Fibroblast of lung (primary cell): ENCODE data around the gene MEGF6. TPM values are rescaled to one million over a fixed set of nuclear protein-coding genes. Genes with fewer than 3 reads are reported as not detected.

Source experiments
- DNase-seq, 2 donors: peaks; one replicate each; pipeline versions ENCODE4 v3.0.0 to v3.0.0-alpha.2; 2010; ENCODE audit warnings: low read depth in 2 of 2
- H2AFZ ChIP-seq: 2 replicates; pipeline ENCODE4 v1.5.1; 2012; ENCODE audit warnings: low read length, control low read depth, inconsistent platforms
- H3K27ac ChIP-seq: 2 replicates; pipeline ENCODE4 v1.5.1; 2011; ENCODE audit warnings: low read length, control low read depth; ENCODE audit not compliant: insufficient read depth
- H3K27me3 ChIP-seq: 2 replicates; pipeline ENCODE4 v1.5.1; 2011; ENCODE audit warnings: mild to moderate bottlenecking, low read length; ENCODE audit not compliant: control insufficient read depth, insufficient read depth
- H3K36me3 ChIP-seq: 2 replicates; pipeline ENCODE4 v1.5.1; 2011; ENCODE audit warnings: low read length; ENCODE audit not compliant: control insufficient read depth, insufficient read depth
- H3K4me1 ChIP-seq: 2 replicates; pipeline ENCODE4 v1.5.1; 2011; ENCODE audit warnings: low read length; ENCODE audit not compliant: control insufficient read depth, insufficient read depth; ENCODE audit errors: extremely low read depth
- H3K4me2 ChIP-seq: 2 replicates; pipeline ENCODE4 v1.5.1; 2011; ENCODE audit warnings: low read length, control low read depth; ENCODE audit not compliant: insufficient read depth; ENCODE audit errors: extremely low read depth
- H3K4me3 ChIP-seq, 4 experiments: fragments of 200-600 bp in 1 of 4; sonication (generic) in 1 of 4; replicated peaks in 1 of 4; 2 replicates each; pipeline ENCODE4 v1.5.1; 2011 to 2016; ENCODE audit warnings: low read length in 4 of 4, low read depth in 3 of 4, mild to moderate bottlenecking in 3 of 4, control low read depth in 2 of 4, inconsistent platforms in 1 of 4, mixed read lengths in 1 of 4; ENCODE audit not compliant: insufficient read depth in 1 of 4; ENCODE audit errors: control extremely low read depth in 1 of 4
- H3K79me2 ChIP-seq: 2 replicates; pipeline ENCODE4 v1.5.1; 2012; ENCODE audit warnings: mild to moderate bottlenecking, low read length, inconsistent platforms; ENCODE audit not compliant: control insufficient read depth, insufficient read depth
- H3K9ac ChIP-seq: 2 replicates; pipeline ENCODE4 v1.5.1; 2011; ENCODE audit warnings: mild to moderate bottlenecking, low read length, control low read depth; ENCODE audit not compliant: insufficient read depth
- H3K9me3 ChIP-seq: 2 replicates; pipeline ENCODE4 v1.5.1; 2012; ENCODE audit warnings: low read depth, low read length; ENCODE audit not compliant: control insufficient read depth, insufficient read depth
- H4K20me1 ChIP-seq: 2 replicates; pipeline ENCODE4 v1.5.1; 2011; ENCODE audit warnings: low read length; ENCODE audit not compliant: control insufficient read depth, insufficient read depth; ENCODE audit errors: extremely low read depth
- EZH2 ChIP-seq: IDR thresholded peaks from 2 replicates; pipeline ENCODE4 v1.5.1; 2012; ENCODE audit warnings: low read length, control low read depth, mild to moderate bottlenecking; ENCODE audit errors: missing control alignments
- polyA plus RNA-seq, 2 donors: library from polyadenylated mRNA; depleted of rRNA in 1 of 2; stranded (reverse) in 1 of 2; unstranded in 1 of 2; fragments of >200 nt; gene quantifications; 2 replicates each; pipeline ENCODE4 v1.2.1, GENCODE V29; 2011 to 2012; ENCODE audit warnings: missing spikeins in 1 of 2
- total RNA-seq: library from RNA; depleted of rRNA; stranded (reverse); fragments of >200 nt; gene quantifications from 2 replicates; pipeline ENCODE4 v1.2.1, GENCODE V29; 2014
- TF ChIP-seq, protein P1 (sequence below), 2 donors: IDR thresholded peaks in 1 of 2; conservative IDR thresholded peaks in 1 of 2; 1 replicate in 1 of 2; 2 replicates in 1 of 2; pipeline ENCODE4 v1.5.1; 2011 to 2012; ENCODE audit warnings: low read length in 2 of 2, control low read depth in 1 of 2, inconsistent platforms in 1 of 2, low read depth in 1 of 2, mild to moderate bottlenecking in 1 of 2

MEGF6 gene
- total and polyA plus RNA-seq, 2 donors (not counting 1 experiment from before 2014, with no cell fraction given) = 1.6 to 11.6 TPM

DNA sequence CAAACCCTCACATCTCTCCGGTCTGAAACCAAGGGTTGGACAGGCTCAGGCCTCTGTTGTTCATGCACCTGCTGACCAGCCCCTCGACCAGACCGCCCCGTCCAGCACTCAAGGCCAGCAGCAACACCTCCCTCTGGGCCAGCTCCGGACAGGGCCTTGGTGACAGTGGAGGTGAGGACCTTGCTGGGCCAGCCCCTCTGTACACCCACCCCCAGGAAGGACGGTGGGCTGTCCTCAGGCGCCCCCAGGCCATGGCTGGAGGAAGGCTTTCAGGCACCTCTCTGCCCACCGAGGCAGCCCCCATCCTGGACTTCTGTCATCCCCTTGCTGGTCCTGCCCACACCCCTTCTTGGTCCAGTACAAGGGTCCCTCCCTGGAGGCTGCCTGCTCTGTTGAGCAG lies 48.6 kb downstream of the MEGF6 start:
- H2AFZ ChIP-seq = no peak overlapping the region

GRCh38 chr1:3561702-3562101 lies 49.6 kb downstream of the MEGF6 start:
- H3K4me1 ChIP-seq = no peaks in the 10 kb centered on the region
- no peak overlapping the region for H3K27ac ChIP-seq
- H2AFZ ChIP-seq = no peak overlapping the region
- H3K9ac ChIP-seq = no peak overlapping the region
- no peaks in the 10 kb centered on the region for H3K27me3 ChIP-seq
- no peaks in the 10 kb centered on the region for H3K36me3 ChIP-seq
- TF ChIP-seq EZH2 = no peak
- H3K4me3 ChIP-seq = no peak overlapping the region
- no peak overlapping the region for H3K4me2 ChIP-seq
- no peaks in the 10 kb centered on the region for H3K79me2 ChIP-seq
- H3K9me3 ChIP-seq = no peaks in the 10 kb centered on the region
- DNase-seq = no peak
- no peaks in the 10 kb centered on the region for H4K20me1 ChIP-seq

More for the DNA sequence above, 48.6 kb downstream of the MEGF6 start:
- no peaks in the 10 kb centered on the region for H3K79me2 ChIP-seq
- H3K36me3 ChIP-seq = no peaks in the 10 kb centered on the region
- no peak overlapping the region for H3K27ac ChIP-seq
- no peak overlapping the region for H3K4me3 ChIP-seq
- no peaks in the 10 kb centered on the region for H3K27me3 ChIP-seq
- DNase-seq = no peak
- no peaks in the 10 kb centered on the region for H3K4me1 ChIP-seq
- H3K9ac ChIP-seq = no peak overlapping the region
- H3K9me3 ChIP-seq = no peaks in the 10 kb centered on the region
- H3K4me2 ChIP-seq = no peak overlapping the region
- TF ChIP-seq, protein P1, sequence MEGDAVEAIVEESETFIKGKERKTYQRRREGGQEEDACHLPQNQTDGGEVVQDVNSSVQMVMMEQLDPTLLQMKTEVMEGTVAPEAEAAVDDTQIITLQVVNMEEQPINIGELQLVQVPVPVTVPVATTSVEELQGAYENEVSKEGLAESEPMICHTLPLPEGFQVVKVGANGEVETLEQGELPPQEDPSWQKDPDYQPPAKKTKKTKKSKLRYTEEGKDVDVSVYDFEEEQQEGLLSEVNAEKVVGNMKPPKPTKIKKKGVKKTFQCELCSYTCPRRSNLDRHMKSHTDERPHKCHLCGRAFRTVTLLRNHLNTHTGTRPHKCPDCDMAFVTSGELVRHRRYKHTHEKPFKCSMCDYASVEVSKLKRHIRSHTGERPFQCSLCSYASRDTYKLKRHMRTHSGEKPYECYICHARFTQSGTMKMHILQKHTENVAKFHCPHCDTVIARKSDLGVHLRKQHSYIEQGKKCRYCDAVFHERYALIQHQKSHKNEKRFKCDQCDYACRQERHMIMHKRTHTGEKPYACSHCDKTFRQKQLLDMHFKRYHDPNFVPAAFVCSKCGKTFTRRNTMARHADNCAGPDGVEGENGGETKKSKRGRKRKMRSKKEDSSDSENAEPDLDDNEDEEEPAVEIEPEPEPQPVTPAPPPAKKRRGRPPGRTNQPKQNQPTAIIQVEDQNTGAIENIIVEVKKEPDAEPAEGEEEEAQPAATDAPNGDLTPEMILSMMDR (conservative IDR thresholded peaks at IDR 0.05 in 1 of 2, IDR thresholded peaks at IDR 0.05 in 1 of 2; ENCODE audit: low read depth in 1 of 2, low read length in 2 of 2) = no peak
- TF ChIP-seq EZH2 = no peak
- H4K20me1 ChIP-seq = no peaks in the 10 kb centered on the region

GRCh38 chr1:3560981-3561380 lies 50.3 kb downstream of the MEGF6 start:
- Histone ChIP-seq H3K27ac (no peak overlapping the region), H3K27me3 (no peaks in the 10 kb centered on the region), H4K20me1 (no peaks in the 10 kb centered on the region), H3K79me2 (no peaks in the 10 kb centered on the region), H3K4me1 (no peaks in the 10 kb centered on the region), H2AFZ (no peak overlapping the region), H3K36me3 (no peaks in the 10 kb centered on the region), H3K4me3 (no peak overlapping the region), H3K9ac (no peak overlapping the region), H3K9me3 (no peaks in the 10 kb centered on the region), H3K4me2 (no peak overlapping the region)
- DNase-seq = no peak
- TF ChIP-seq, protein P1 (conservative IDR thresholded peaks at IDR 0.05 in 1 of 2, IDR thresholded peaks at IDR 0.05 in 1 of 2; ENCODE audit: low read depth in 1 of 2, low read length in 2 of 2) = no peak
- no peak for TF ChIP-seq EZH2
